Measurements from ENCODE around the gene TMEM120B. TPM values are rescaled to one million over a fixed set of nuclear protein-coding genes. Genes with fewer than 3 reads are reported as not detected.
"Not testable (repeated sequence)": the region's sequence is repeated elsewhere in the genome, so short reads cannot be mapped to it uniquely, and the experiment has no call there.

TMEM120B gene
- total and polyA plus RNA-seq, 2 experiments from 2014 or later, result 5.5 to 9.5 TPM

GRCh38 chr12:121741743-121742142 lies 29.2 kb downstream of the TMEM120B start:
- Histone ChIP-seq H3K4me1 (ENCODE audit: insufficient read depth) (no peaks in the 10 kb centered on the region), H4K20me1 (ENCODE audit: insufficient read depth, poor library complexity, severe bottlenecking) (no peaks in the 10 kb centered on the region), H3K9me2 (replicated peaks; ENCODE audit: insufficient read depth) (no peaks in the 10 kb centered on the region), H3K27me3 (no peaks in the 10 kb centered on the region), H3K79me2 (no peaks in the 10 kb centered on the region), H2AFZ (no peak overlapping the region), H3K36me3 (replicated peaks; ENCODE audit: insufficient read depth, low read depth) (no peaks in the 10 kb centered on the region), H3K4me3 (no peak overlapping the region), H3K27ac (no peak overlapping the region), H3K4me2 (no peak overlapping the region), H3K9me3 (ENCODE audit: low read depth) (no peaks in the 10 kb centered on the region)
- TF ChIP-seq CTCF (IDR thresholded peaks at IDR 0.05; ENCODE audit: poor library complexity) (no peak), EZH2 (IDR thresholded peaks at IDR 0.05; ENCODE audit: borderline replicate concordance) (no peak), EZH2phosphoT487 (IDR thresholded peaks at IDR 0.05; ENCODE audit: low read depth, severe bottlenecking, unreplicated experiment) (no peak)
- whole genome bisulfite sequencing (ENCODE audit: low lambda C conversion rate, missing lambda C conversion rate), result 94% methylated on average over 6 of the region's 6 CpGs
- DNase-seq (ENCODE audit: low spot score), result no peak

- not testable (repeated sequence) for H3K9me2 ChIP-seq (replicated peaks; ENCODE audit: insufficient read depth); H3K4me3 ChIP-seq
- WGBS (ENCODE audit: low lambda C conversion rate, missing lambda C conversion rate), result 93% methylated on average over 5 of the region's 5 CpGs
These were observed 33.0 kb downstream of the TMEM120B start for GRCh38 chr12:121745545-121745944.

GRCh38 chr12:121748218-121748570 lies 35.6 kb downstream of the TMEM120B start:
- no peak overlapping the region for H2AFZ ChIP-seq
- WGBS (ENCODE audit: low lambda C conversion rate, missing lambda C conversion rate), result 69% methylated on average over 12 of the region's 13 CpGs

More at GRCh38 chr12:121745545-121745944, 33.0 kb downstream of the TMEM120B start:
- not testable (repeated sequence) for H3K4me1 ChIP-seq (ENCODE audit: insufficient read depth); H2AFZ ChIP-seq; H3K9me3 ChIP-seq (ENCODE audit: low read depth); H3K79me2 ChIP-seq; DNase-seq (ENCODE audit: low spot score); H3K27ac ChIP-seq; H4K20me1 ChIP-seq (ENCODE audit: insufficient read depth, poor library complexity, severe bottlenecking); H3K27me3 ChIP-seq; H3K36me3 ChIP-seq (replicated peaks; ENCODE audit: insufficient read depth, low read depth); H3K4me2 ChIP-seq

More at GRCh38 chr12:121748218-121748570, 35.6 kb downstream of the TMEM120B start:
- Histone ChIP-seq H3K79me2 (no peaks in the 10 kb centered on the region), H3K4me3 (no peak overlapping the region), H3K9me3 (ENCODE audit: low read depth) (no peaks in the 10 kb centered on the region), H3K27ac (peak overlapping the region; percentile 76), H3K4me1 (ENCODE audit: insufficient read depth) (peaks cover 5% of the 10 kb centered on the region), H3K36me3 (replicated peaks; ENCODE audit: insufficient read depth, low read depth) (no peaks in the 10 kb centered on the region), H3K9me2 (replicated peaks; ENCODE audit: insufficient read depth) (no peaks in the 10 kb centered on the region), H3K4me2 (peak overlapping the region; percentile 0), H4K20me1 (ENCODE audit: insufficient read depth, poor library complexity, severe bottlenecking) (no peaks in the 10 kb centered on the region), H3K27me3 (no peaks in the 10 kb centered on the region)
- no peak for TF ChIP-seq EZH2 (IDR thresholded peaks at IDR 0.05; ENCODE audit: borderline replicate concordance)
- TF ChIP-seq EZH2phosphoT487 (IDR thresholded peaks at IDR 0.05; ENCODE audit: low read depth, severe bottlenecking, unreplicated experiment), result no peak
- TF ChIP-seq CTCF (IDR thresholded peaks at IDR 0.05; ENCODE audit: poor library complexity), result no peak
- DNase-seq (ENCODE audit: low spot score), result peak; percentile 30
